ENCODE data around the gene LGR6. TPM values are rescaled to one million over a fixed set of nuclear protein-coding genes. Genes with fewer than 3 reads are reported as not detected.

LGR6 gene
- total RNA-seq, 6 experiments from 2014 or later: 0.17 to 2.0 (median 1.0) TPM

DNA sequence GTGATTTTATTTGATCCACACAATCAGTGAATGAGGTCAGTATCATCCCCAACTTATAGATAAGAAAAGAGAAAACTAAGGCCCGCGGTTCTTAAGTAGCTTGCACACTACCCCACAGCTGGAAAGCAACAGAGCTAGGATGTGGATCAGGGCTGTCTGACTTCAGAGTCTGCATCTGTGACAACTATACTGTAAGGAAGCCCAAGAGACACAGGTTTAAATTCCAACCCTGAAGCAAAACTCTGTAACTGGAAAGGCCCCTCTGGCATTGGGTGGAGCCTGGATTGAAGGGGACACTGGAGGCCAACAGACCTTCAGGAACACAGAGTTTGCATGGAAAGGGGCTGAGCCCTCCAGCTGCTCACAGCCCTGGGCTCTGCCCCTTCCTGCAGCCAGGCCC is 40.2 kb downstream of the LGR6 start:
- no peak for TF ChIP-seq POLR2A (IDR thresholded peaks at IDR 0.05)
- TF ChIP-seq, protein P1, sequence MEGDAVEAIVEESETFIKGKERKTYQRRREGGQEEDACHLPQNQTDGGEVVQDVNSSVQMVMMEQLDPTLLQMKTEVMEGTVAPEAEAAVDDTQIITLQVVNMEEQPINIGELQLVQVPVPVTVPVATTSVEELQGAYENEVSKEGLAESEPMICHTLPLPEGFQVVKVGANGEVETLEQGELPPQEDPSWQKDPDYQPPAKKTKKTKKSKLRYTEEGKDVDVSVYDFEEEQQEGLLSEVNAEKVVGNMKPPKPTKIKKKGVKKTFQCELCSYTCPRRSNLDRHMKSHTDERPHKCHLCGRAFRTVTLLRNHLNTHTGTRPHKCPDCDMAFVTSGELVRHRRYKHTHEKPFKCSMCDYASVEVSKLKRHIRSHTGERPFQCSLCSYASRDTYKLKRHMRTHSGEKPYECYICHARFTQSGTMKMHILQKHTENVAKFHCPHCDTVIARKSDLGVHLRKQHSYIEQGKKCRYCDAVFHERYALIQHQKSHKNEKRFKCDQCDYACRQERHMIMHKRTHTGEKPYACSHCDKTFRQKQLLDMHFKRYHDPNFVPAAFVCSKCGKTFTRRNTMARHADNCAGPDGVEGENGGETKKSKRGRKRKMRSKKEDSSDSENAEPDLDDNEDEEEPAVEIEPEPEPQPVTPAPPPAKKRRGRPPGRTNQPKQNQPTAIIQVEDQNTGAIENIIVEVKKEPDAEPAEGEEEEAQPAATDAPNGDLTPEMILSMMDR (IDR thresholded peaks at IDR 0.05): no peak
- no peaks in the 10 kb centered on the region for H3K9me3 ChIP-seq
- H3K27me3 ChIP-seq: no peaks in the 10 kb centered on the region
- H3K27ac ChIP-seq: no peak overlapping the region
- intact Hi-C loops (cut with DNase I): no loop called here
- DNase-seq (peak in 1 of 3 donors; percentile 11), ATAC-seq (no peak)
- WGBS (ENCODE audit: insufficient coverage, low coverage, low lambda C conversion rate, missing lambda C conversion rate): 83% methylated on average over 2 of the region's 2 CpGs
- H3K4me1 ChIP-seq: no peaks in the 10 kb centered on the region
- H3K36me3 ChIP-seq: no peaks in the 10 kb centered on the region
- no peak overlapping the region for H3K4me3 ChIP-seq

DNA sequence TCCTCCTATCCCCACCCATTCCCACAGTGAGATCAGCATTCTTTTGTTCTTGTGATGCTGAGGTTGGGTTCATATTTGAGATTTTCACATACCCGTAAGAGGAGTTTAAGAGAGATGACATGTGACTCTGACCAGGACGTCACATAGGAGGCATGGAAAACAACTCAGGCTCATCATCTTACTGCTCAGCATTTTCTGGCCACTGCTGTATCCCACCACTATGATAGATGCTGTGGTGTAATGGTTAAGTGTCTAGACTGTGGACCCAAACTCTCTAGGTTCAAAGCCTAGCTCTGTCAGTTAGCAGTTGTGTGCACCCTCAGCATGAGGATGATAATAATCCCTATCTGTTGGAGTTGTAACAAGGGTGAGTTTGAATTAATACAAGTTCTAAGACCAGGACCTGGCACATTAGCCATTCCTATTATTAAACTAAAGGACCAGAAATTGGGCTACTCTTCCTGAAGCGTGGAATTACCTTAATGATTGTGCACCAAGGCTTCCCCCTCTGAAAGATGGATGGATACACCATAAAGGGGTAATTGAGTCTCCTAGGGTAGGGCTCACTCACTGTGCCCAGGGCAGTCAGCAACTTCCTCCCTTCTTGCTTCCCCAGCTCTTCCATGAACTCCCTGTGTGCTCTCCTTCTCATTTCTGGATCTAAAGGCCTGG is 40.9 kb downstream of the LGR6 start:
- 47% methylated on average over 2 of the region's 3 CpGs for WGBS (ENCODE audit: insufficient coverage, low coverage, low lambda C conversion rate, missing lambda C conversion rate)

DNA sequence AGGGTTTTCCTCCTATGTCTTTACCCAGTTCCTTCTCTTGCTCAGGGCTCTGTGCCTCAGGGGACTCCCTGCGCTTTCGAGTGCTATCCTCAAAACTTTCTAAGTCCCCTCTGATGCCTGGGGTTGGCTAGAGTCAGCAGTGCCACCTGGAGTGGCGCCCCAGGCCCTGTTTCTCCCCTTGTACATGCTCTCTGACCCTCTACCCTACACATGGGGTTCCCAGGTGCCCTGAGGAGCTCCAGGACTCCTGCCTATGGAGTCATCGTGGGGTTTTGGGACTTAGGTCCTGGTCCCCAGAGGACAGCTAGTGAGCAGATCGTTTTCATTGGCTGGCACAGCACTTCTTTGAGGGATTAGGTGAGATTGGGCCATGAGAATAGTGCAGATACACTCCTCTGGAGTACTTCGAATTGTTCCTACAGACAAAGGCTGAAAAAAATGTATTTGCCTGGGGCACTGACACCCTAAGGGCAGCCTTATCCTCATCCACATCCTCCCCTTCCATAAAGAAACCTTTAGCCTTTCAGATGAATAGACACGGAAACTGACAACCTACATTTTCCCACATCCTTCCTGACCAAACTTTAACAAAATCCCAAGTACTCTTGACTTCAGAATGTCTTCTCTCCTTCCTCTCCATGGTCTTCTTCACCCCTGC is 41.5 kb downstream of the LGR6 start:
- H3K4me1 ChIP-seq: no peaks in the 10 kb centered on the region
- H3K36me3 ChIP-seq: no peaks in the 10 kb centered on the region
- ATAC-seq: no peak
- WGBS (ENCODE audit: insufficient coverage, low coverage, low lambda C conversion rate, missing lambda C conversion rate): 85% methylated on average over 3 of the region's 7 CpGs
- no peaks in the 10 kb centered on the region for H3K27me3 ChIP-seq
- no peak for TF ChIP-seq POLR2A (IDR thresholded peaks at IDR 0.05)
- TF ChIP-seq, protein P1 (IDR thresholded peaks at IDR 0.05): no peak
- intact Hi-C loops (cut with DNase I): no loop called here
- no peak overlapping the region for H3K4me3 ChIP-seq
- DNase-seq: peak in 1 of 3 donors; percentile 24
- H3K9me3 ChIP-seq: no peaks in the 10 kb centered on the region
- H3K27ac ChIP-seq: no peak overlapping the region

More for the DNA sequence above, 40.9 kb downstream of the LGR6 start:
- H3K4me3 ChIP-seq: no peak overlapping the region
- no peaks in the 10 kb centered on the region for H3K36me3 ChIP-seq
- no peak for ATAC-seq
- H3K9me3 ChIP-seq: no peaks in the 10 kb centered on the region
- no peaks in the 10 kb centered on the region for H3K27me3 ChIP-seq
- no peak for DNase-seq
- TF ChIP-seq POLR2A (IDR thresholded peaks at IDR 0.05): no peak
- TF ChIP-seq, protein P1 (IDR thresholded peaks at IDR 0.05): no peak
- no peaks in the 10 kb centered on the region for H3K4me1 ChIP-seq
- intact Hi-C loops (cut with DNase I): no loop called here
- no peak overlapping the region for H3K27ac ChIP-seq

DNA sequence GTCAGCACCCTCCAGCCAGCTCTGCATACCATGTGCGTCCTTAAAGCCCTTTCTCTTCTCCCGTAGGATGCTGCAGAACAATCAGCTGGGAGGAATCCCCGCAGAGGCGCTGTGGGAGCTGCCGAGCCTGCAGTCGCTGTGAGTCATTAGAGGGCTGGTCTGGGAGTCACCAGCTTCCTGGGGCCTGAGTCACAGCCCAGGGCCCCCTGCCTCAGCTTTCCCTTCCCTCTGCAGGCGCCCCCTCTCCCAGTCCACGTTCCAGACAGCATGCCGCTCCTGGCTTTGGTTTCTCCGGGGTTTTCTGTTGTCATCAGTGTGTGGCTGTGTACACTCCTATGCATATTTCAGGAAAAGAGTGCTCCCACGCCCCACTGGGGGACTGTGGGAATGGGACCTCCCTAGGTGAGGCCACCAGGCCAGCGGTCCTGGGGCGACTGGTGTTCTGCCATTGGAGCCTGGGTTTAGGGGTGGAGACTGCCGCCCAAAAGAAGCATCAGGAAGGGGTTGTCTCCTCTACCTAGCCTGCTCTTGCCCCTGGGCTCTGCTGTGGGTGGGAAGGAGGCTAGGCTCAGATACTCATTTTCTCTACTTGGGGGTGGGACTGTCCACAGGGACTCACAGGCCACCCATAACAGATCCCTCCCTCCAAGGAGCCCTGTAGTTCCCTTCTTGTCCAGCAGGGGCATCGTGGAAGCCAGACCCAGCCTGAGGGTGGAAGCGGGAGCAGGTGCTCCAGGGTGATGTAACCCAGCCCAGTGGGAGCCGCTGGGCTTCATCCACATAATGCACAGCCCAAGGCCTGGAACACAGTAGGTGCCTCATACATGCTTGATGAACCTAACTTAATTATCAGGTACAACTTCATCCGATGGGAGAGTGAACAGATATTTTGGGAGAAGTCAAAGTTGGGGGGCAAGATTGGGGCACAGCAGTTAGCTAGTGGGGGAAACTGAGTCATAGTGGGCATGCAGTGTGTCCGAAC is 42.5 kb downstream of the LGR6 start:
- ATAC-seq: peak; percentile 82 to 95 (median 92)
- no peaks in the 10 kb centered on the region for H3K27me3 ChIP-seq
- 31% methylated on average over 6 of the region's 19 CpGs for WGBS (ENCODE audit: insufficient coverage, low coverage, low lambda C conversion rate, missing lambda C conversion rate)
- H3K4me1 ChIP-seq: no peaks in the 10 kb centered on the region
- no peak overlapping the region for H3K4me3 ChIP-seq
- H3K36me3 ChIP-seq: no peaks in the 10 kb centered on the region
- intact Hi-C loops (cut with DNase I): no loop called here
- H3K27ac ChIP-seq: no peak overlapping the region
- TF ChIP-seq POLR2A (IDR thresholded peaks at IDR 0.05): no peak
- TF ChIP-seq, protein P1 (IDR thresholded peaks at IDR 0.05): peak; percentile 67 to 83 (median 81)
- peak; percentile 60 to 68 (median 61) for DNase-seq
- H3K9me3 ChIP-seq: no peaks in the 10 kb centered on the region

Measured in right lobe of liver (tissue), 6 donors.